ENCODE measurements around the gene NOL4L.

DNA sequence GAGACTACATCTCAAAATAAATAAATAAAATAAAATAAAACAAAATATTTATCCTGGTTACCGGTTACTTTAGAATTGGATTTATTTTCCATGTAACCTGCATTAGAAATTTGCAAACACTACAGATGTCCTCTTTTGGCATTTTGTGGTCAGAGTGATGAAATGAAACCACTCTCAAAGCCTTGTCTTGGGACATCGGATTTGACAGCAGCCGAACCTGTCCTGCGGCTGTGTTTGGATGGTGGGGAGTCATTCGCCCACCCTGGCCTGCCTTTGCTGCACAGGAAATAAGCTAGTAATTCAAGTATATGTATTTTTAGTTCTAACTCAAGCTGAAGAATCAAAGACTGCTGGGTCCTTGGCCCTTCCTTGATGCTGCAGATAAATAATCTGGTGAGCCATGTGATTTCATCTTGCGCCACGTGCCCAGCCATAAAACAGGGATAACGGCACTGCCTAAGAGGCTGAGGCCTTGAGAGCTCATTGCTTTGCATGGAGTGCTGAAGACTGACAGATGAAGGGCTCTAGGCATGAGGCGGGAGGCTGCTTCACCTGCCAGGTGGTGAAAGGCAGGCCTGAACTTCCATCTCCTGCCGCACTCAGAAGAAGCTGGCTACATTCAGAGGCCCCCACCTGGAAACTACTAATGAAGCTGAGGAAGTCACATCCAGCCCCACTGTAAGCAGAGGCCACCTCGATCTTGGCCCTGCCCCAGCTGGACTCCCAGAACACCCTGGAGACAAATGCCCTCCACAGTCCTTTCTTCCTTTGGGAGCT, 76.9 kb downstream of the NOL4L start:
- TF ChIP-seq POLR2A (IDR thresholded peaks at IDR 0.05): no peak
- TF ChIP-seq, protein P1, sequence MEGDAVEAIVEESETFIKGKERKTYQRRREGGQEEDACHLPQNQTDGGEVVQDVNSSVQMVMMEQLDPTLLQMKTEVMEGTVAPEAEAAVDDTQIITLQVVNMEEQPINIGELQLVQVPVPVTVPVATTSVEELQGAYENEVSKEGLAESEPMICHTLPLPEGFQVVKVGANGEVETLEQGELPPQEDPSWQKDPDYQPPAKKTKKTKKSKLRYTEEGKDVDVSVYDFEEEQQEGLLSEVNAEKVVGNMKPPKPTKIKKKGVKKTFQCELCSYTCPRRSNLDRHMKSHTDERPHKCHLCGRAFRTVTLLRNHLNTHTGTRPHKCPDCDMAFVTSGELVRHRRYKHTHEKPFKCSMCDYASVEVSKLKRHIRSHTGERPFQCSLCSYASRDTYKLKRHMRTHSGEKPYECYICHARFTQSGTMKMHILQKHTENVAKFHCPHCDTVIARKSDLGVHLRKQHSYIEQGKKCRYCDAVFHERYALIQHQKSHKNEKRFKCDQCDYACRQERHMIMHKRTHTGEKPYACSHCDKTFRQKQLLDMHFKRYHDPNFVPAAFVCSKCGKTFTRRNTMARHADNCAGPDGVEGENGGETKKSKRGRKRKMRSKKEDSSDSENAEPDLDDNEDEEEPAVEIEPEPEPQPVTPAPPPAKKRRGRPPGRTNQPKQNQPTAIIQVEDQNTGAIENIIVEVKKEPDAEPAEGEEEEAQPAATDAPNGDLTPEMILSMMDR (IDR thresholded peaks at IDR 0.05 in 8 of 11, conservative IDR thresholded peaks at IDR 0.05 in 3 of 11): no peak
